Astrocyte (in vitro differentiated cells and primary cell): ENCODE results near the gene FAM83E. TPM values are rescaled to one million over a fixed set of nuclear protein-coding genes. Genes with fewer than 3 reads are reported as not detected.

Experiments
- DNase-seq: peaks from one replicate; pipeline ENCODE4 v3.0.0-alpha.2; 2010; ENCODE audit warnings: low read depth
- FAIRE-seq: peaks from 2 replicates; lab custom pipeline; 2011; peaks lifted over from hg19 to GRCh38; lab: Jason Lieb, UNC
- H2AFZ ChIP-seq: 2 replicates; pipeline ENCODE4 v1.6.0; 2012; ENCODE audit warnings: low read depth, low read length, inconsistent platforms
- H3K27ac ChIP-seq: 2 replicates; pipeline ENCODE4 v1.5.1; 2011; ENCODE audit warnings: low read depth, low read length, inconsistent platforms
- H3K27me3 ChIP-seq: 2 replicates; pipeline ENCODE4 v1.6.0; 2011; ENCODE audit warnings: low read length, inconsistent platforms; ENCODE audit not compliant: insufficient read depth
- H3K36me3 ChIP-seq: 2 replicates; pipeline ENCODE4 v1.5.1; 2011; ENCODE audit warnings: low read length, inconsistent platforms; ENCODE audit not compliant: insufficient read depth
- H3K4me1 ChIP-seq: 2 replicates; pipeline ENCODE4 v1.5.1; 2011; ENCODE audit warnings: low read length, inconsistent platforms; ENCODE audit not compliant: insufficient read depth
- H3K4me2 ChIP-seq: 2 replicates; pipeline ENCODE4 v1.6.0; 2012; ENCODE audit warnings: low read length, inconsistent platforms
- H3K4me3 ChIP-seq: 2 replicates; pipeline ENCODE4 v1.5.1; 2011; ENCODE audit warnings: low read depth, mild to moderate bottlenecking, low read length, inconsistent platforms; ENCODE audit not compliant: insufficient read depth
- H3K79me2 ChIP-seq: 2 replicates; pipeline ENCODE4 v1.6.0; 2012; ENCODE audit warnings: mild to moderate bottlenecking, low read length, inconsistent platforms; ENCODE audit not compliant: insufficient read depth
- H3K9ac ChIP-seq: 2 replicates; pipeline ENCODE4 v1.6.0; 2012; ENCODE audit warnings: mild to moderate bottlenecking, low read length, inconsistent platforms
- H3K9me3 ChIP-seq: 2 replicates; pipeline ENCODE4 v1.5.1; 2012; ENCODE audit warnings: low read depth, mild to moderate bottlenecking, low read length, inconsistent platforms; ENCODE audit not compliant: insufficient read depth
- H4K20me1 ChIP-seq: 2 replicates; pipeline ENCODE4 v1.6.0; 2012; ENCODE audit warnings: low read length, inconsistent platforms; ENCODE audit not compliant: insufficient read depth
- H3K27ac Mint-ChIP-seq: one replicate; pipeline ENCODE4 v1.8.0; 2021; ENCODE audit warnings: mild to moderate bottlenecking, mixed read lengths; ENCODE audit not compliant: unreplicated experiment
- H3K27me3 Mint-ChIP-seq: one replicate; pipeline ENCODE4 v1.8.0; 2021; ENCODE audit warnings: low read depth, mixed read lengths; ENCODE audit not compliant: unreplicated experiment
- H3K36me3 Mint-ChIP-seq: one replicate; pipeline ENCODE4 v1.8.0; 2021; ENCODE audit warnings: low read depth, mixed read lengths; ENCODE audit not compliant: unreplicated experiment
- H3K4me1 Mint-ChIP-seq: one replicate; pipeline ENCODE4 v1.8.0; 2021; ENCODE audit warnings: low read depth, mixed read lengths; ENCODE audit not compliant: unreplicated experiment
- H3K4me3 Mint-ChIP-seq: one replicate; pipeline ENCODE4 v1.8.0; 2021; ENCODE audit warnings: mild to moderate bottlenecking, moderate library complexity, mixed read lengths; ENCODE audit not compliant: unreplicated experiment
- H3K9me3 Mint-ChIP-seq: one replicate; pipeline ENCODE4 v1.8.0; 2021; ENCODE audit warnings: mild to moderate bottlenecking, mixed read lengths; ENCODE audit not compliant: unreplicated experiment
- EZH2 ChIP-seq: IDR thresholded peaks from 2 replicates; pipeline ENCODE4 v1.6.1; 2012; ENCODE audit warnings: mild to moderate bottlenecking, low read length, inconsistent platforms; ENCODE audit not compliant: insufficient read depth
- total RNA-seq: library from RNA; stranded (reverse); gene quantifications from 2 replicates; pipeline ENCODE4 v1.2.1, GENCODE V29; 2021
- TF ChIP-seq, protein P1 (sequence below): IDR thresholded peaks from 2 replicates; pipeline ENCODE4 v1.5.1; 2011; ENCODE audit warnings: low read depth, mild to moderate bottlenecking, inconsistent platforms, low read length, moderate library complexity; ENCODE audit not compliant: insufficient read depth

FAM83E gene
- total RNA-seq, 1 donor from 2014 or later: 1.7 TPM

DNA sequence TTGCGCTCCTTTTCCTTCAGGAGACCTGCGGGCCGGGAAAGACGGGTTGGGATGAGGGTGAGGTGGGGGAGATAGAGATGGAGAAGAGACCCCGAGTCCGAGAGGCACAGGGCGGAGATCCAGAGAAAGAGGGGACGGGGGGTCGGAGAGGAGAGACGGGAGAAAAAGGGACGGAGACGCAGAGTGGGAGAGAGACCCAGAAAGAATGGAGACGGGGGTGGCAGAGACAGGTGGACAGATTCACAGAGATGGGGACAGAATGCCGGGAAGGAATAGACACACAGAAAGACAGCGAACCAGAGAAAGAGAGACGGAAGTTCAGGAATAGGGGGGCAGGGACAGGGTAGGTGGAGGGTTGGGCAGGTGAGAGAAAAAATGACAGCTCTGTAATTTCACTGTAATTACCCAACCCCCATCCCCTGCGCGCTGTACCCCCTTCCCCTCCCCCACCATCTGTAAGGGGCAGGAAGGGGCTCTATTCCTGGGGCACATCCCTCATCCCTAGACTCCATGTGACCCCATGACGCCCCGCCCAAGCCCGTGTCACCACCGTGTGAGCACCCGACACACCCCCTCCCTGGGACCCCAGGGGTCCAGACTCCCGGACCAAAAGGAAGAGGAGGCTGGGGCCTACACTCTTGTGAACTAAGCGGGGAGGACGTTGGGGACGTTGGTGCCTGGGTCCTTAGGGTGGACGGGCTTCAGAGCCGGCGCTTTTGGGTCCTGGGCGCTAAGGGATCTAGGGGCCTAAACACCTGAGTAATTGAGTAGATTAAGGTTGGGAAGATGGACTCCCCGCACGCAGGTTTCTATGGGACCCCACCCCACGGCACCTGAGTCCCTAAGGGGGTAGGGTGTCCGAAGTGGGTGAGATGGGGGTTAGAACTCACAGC lies 21.3 kb upstream of the FAM83E start:
- Histone ChIP-seq H3K4me3 (peak overlapping the region; percentile 35), H3K4me1 (peaks cover 34% of the 10 kb centered on the region), H3K79me2 (no peaks in the 10 kb centered on the region), H3K27me3 (peaks cover 3% of the 10 kb centered on the region), H3K9ac (peak overlapping the region; percentile 38), H3K4me2 (peak overlapping the region; percentile 88), H3K27ac (no peak overlapping the region), H4K20me1 (no peaks in the 10 kb centered on the region), H2AFZ (peak overlapping the region; percentile 25), H3K9me3 (no peaks in the 10 kb centered on the region), H3K36me3 (no peaks in the 10 kb centered on the region)
- peak overlapping the region; percentile 79 for H3K4me3 Mint-ChIP-seq
- TF ChIP-seq EZH2: peak; percentile 61
- TF ChIP-seq, protein P1, sequence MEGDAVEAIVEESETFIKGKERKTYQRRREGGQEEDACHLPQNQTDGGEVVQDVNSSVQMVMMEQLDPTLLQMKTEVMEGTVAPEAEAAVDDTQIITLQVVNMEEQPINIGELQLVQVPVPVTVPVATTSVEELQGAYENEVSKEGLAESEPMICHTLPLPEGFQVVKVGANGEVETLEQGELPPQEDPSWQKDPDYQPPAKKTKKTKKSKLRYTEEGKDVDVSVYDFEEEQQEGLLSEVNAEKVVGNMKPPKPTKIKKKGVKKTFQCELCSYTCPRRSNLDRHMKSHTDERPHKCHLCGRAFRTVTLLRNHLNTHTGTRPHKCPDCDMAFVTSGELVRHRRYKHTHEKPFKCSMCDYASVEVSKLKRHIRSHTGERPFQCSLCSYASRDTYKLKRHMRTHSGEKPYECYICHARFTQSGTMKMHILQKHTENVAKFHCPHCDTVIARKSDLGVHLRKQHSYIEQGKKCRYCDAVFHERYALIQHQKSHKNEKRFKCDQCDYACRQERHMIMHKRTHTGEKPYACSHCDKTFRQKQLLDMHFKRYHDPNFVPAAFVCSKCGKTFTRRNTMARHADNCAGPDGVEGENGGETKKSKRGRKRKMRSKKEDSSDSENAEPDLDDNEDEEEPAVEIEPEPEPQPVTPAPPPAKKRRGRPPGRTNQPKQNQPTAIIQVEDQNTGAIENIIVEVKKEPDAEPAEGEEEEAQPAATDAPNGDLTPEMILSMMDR: no peak
- no peak for FAIRE-seq
- DNase-seq: no peak
- H3K36me3 Mint-ChIP-seq: no peaks in the 10 kb centered on the region
- no peaks in the 10 kb centered on the region for H3K9me3 Mint-ChIP-seq
- H3K27ac Mint-ChIP-seq: peak overlapping the region; percentile 27
- H3K4me1 Mint-ChIP-seq: peaks cover 3% of the 10 kb centered on the region
- H3K27me3 Mint-ChIP-seq: peaks cover 5% of the 10 kb centered on the region

DNA sequence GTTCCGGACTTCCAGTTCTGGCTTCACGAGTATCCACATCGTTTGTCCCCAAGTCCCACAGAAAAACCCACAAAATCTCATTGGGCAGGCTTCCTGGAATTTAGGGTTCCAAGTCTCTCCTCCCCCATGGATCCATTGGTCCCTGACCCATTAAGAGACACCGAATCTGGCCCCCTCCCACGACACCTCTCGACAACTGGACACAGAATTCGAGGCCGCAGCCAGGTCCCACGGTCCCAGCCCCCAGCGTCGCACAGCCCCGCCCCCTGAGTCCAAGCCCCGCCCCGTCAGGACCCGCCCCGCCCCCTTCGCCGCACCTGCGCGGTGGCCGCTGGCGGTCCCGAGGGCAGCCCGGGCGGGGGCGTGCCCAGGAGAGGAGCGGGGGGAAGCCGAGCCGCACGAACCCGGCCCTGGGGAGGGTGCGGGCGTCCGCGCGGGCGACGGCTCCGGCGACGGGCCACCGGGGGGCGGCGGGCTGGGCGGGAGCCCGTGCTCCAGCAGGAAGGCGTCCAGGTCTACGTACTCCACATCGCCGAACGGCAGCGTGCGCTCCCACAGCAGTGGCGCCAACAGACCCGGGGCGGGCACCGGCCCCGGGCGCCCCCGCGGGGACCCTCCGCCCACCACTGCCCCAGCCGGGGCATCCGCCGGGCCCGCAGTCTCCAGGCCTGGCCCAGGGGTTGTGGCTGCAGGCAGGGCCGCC lies 20.5 kb upstream of the FAM83E start:
- Histone ChIP-seq H3K4me3 (peak overlapping the region; percentile 35), H3K9me3 (no peaks in the 10 kb centered on the region), H3K27ac (no peak overlapping the region), H4K20me1 (no peaks in the 10 kb centered on the region), H2AFZ (peak overlapping the region; percentile 25), H3K27me3 (peaks cover 3% of the 10 kb centered on the region), H3K79me2 (no peaks in the 10 kb centered on the region), H3K9ac (peak overlapping the region; percentile 38), H3K4me1 (peaks cover 40% of the 10 kb centered on the region), H3K36me3 (no peaks in the 10 kb centered on the region), H3K4me2 (peak overlapping the region; percentile 88)
- no peak for DNase-seq
- Mint-ChIP-seq H3K36me3 (no peaks in the 10 kb centered on the region), H3K27ac (no peak overlapping the region), H3K4me3 (no peak overlapping the region), H3K27me3 (peaks cover 5% of the 10 kb centered on the region), H3K4me1 (peaks cover 3% of the 10 kb centered on the region), H3K9me3 (no peaks in the 10 kb centered on the region)
- no peak for FAIRE-seq
- no peak for TF ChIP-seq EZH2
- TF ChIP-seq, protein P1: no peak
